KMS-11 (cell line): Measurements from ENCODE around the gene MYO3A.
A peak's percentile ranks its signal among the peaks of the same experiment; 100 is the strongest.
"Not testable (repeated sequence)": the region's sequence is repeated elsewhere in the genome, so short reads cannot be mapped to it uniquely, and the experiment has no call there.

Experiments
- H2AFZ ChIP-seq: fragments of 200-600 bp; sonication (generic); 2 replicates; pipeline ENCODE4 v1.6.1; 2016; ENCODE audit warnings: antibody characterized with exemption, mixed run types, low read depth
- H3K27ac ChIP-seq: fragments of 200-600 bp; sonication (generic); 2 replicates; pipeline ENCODE4 v1.6.1; 2016; ENCODE audit warnings: mild to moderate bottlenecking, mixed run types
- H3K27me3 ChIP-seq: fragments of 200-600 bp; sonication (generic); 2 replicates; pipeline ENCODE4 v1.6.1; 2017; ENCODE audit warnings: mild to moderate bottlenecking, low read depth, mixed run types, moderate library complexity; ENCODE audit not compliant: insufficient read depth
- H3K36me3 ChIP-seq: fragments of 200-600 bp; sonication (generic); 2 replicates; pipeline ENCODE4 v1.6.1; 2017; ENCODE audit warnings: mild to moderate bottlenecking, mixed run types; ENCODE audit not compliant: insufficient read depth
- H3K4me1 ChIP-seq: fragments of 200-600 bp; sonication (generic); 2 replicates; pipeline ENCODE4 v1.6.1; 2016; ENCODE audit warnings: mild to moderate bottlenecking, low read depth, mixed run types; ENCODE audit not compliant: poor library complexity, severe bottlenecking
- H3K4me2 ChIP-seq: fragments of 200-600 bp; sonication (generic); 2 replicates; pipeline ENCODE4 v1.7.0; 2016; ENCODE audit warnings: mild to moderate bottlenecking, mixed run types
- H3K4me3 ChIP-seq: fragments of 200-600 bp; sonication (generic); IDR thresholded peaks from 2 replicates; pipeline ENCODE4 v1.6.1; 2017; ENCODE audit warnings: low read depth, low read length, mixed read lengths; ENCODE audit not compliant: insufficient read depth
- H3K79me2 ChIP-seq: fragments of 200-600 bp; sonication (generic); 2 replicates; pipeline ENCODE4 v1.6.1; 2016; ENCODE audit warnings: low read depth, mixed run types; ENCODE audit not compliant: insufficient read depth
- H3K9ac ChIP-seq: fragments of 200-600 bp; sonication (generic); 2 replicates; pipeline ENCODE4 v1.6.1; 2016; ENCODE audit warnings: mild to moderate bottlenecking, mixed run types
- H4K20me1 ChIP-seq: fragments of 200-600 bp; sonication (generic); 2 replicates; pipeline ENCODE4 v1.6.1; 2016; ENCODE audit warnings: mild to moderate bottlenecking, mixed run types; ENCODE audit not compliant: insufficient read depth
- TF ChIP-seq, protein P1 (sequence below): fragments of 200-600 bp; sonication (generic); conservative IDR thresholded peaks from 2 replicates; pipeline ENCODE4 v1.6.1; 2017; ENCODE audit warnings: low read depth, mild to moderate bottlenecking, antibody characterized with exemption, low read length, moderate library complexity, mixed read lengths

MYO3A gene

DNA sequence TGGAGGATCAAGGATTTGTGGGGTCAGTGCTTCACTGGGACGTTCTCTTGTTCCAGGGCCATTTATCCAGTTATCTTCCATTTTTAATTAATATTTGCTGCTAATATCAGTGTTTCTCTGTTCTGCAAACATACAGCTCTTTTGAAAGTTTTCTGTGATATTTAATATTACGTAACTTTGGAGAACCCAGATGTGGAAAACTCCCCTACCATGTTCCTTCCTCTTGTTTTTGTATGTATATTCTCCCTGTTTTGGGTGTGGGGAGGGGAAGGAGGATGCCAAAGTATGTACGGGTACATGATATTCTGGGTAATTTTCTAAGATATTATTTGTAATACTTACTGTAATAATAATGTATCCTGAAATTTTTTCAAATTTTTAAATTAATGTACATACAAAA lies 55.9 kb downstream of the MYO3A start:
- Histone ChIP-seq H3K4me3 (no peak overlapping the region), H3K79me2 (no peaks in the 10 kb centered on the region), H3K4me1 (no peaks in the 10 kb centered on the region), H3K27me3 (no peaks in the 10 kb centered on the region), H3K36me3 (no peaks in the 10 kb centered on the region), H3K9ac (no peak overlapping the region), H2AFZ (no peak overlapping the region), H3K27ac (no peak overlapping the region), H4K20me1 (no peaks in the 10 kb centered on the region), H3K4me2 (no peak overlapping the region)
- TF ChIP-seq, protein P1, sequence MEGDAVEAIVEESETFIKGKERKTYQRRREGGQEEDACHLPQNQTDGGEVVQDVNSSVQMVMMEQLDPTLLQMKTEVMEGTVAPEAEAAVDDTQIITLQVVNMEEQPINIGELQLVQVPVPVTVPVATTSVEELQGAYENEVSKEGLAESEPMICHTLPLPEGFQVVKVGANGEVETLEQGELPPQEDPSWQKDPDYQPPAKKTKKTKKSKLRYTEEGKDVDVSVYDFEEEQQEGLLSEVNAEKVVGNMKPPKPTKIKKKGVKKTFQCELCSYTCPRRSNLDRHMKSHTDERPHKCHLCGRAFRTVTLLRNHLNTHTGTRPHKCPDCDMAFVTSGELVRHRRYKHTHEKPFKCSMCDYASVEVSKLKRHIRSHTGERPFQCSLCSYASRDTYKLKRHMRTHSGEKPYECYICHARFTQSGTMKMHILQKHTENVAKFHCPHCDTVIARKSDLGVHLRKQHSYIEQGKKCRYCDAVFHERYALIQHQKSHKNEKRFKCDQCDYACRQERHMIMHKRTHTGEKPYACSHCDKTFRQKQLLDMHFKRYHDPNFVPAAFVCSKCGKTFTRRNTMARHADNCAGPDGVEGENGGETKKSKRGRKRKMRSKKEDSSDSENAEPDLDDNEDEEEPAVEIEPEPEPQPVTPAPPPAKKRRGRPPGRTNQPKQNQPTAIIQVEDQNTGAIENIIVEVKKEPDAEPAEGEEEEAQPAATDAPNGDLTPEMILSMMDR = no peak

DNA sequence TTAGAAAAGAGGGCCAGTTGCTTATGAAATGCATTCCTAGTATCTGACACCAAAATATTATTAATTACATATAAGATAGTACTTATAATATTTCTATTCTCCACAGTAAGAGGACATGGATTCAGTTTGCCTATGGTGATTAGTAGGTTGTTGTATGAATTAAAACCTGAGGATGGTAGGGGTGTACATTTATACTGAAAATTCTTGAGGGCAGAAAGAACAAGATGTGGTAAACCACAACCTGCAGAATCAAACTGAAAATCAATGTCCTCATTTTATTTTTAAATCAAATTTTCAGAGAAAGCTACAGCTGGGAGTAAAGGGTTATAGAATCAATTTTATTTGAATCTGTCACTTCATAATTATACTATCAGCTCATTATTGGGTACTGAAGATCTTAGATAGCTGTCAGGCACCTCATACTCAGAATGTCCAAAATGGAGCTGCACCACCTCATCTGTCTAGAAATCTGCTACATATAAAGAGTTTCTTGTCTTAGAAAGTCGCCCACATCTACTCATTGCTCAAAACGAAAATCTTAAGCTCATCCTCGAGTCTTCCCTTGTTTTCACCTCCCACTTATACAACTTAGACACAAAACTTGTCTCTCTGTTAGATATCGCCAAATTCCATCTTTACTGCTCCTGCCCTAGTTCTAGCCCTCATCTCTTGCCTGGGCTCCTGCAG lies 65.4 kb downstream of the MYO3A start:
- H2AFZ ChIP-seq = no peak overlapping the region
- H3K4me2 ChIP-seq = peak overlapping the region; percentile 53
- H3K36me3 ChIP-seq = no peaks in the 10 kb centered on the region
- H3K4me3 ChIP-seq = no peak overlapping the region
- H3K4me1 ChIP-seq = peaks cover 26% of the 10 kb centered on the region
- TF ChIP-seq, protein P1 = no peak
- no peak overlapping the region for H3K9ac ChIP-seq
- no peaks in the 10 kb centered on the region for H3K27me3 ChIP-seq
- no peak overlapping the region for H3K27ac ChIP-seq
- no peaks in the 10 kb centered on the region for H3K79me2 ChIP-seq
- no peaks in the 10 kb centered on the region for H4K20me1 ChIP-seq

DNA sequence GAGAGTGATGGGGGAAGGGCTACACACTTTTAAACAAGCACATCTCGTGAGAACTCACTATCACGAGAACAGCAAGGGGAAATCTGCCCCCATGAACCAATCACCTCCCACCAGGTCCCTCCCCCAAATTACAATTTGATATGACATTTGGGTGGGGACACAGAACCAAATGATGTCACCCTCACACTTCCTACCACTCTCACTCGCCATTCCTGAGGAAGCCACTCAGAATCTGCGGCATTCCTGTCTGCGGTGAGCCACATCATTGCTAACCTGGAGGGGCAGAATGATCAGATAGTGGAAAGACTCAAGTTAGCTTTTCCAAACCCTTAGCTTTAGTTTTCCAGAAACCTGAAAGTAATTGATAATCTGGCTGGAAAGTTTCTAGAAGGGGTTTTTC lies 66.9 kb downstream of the MYO3A start:
- H3K4me2 ChIP-seq = no peak overlapping the region
- H3K27ac ChIP-seq = no peak overlapping the region
- no peaks in the 10 kb centered on the region for H3K79me2 ChIP-seq
- TF ChIP-seq, protein P1 = no peak
- no peak overlapping the region for H3K4me3 ChIP-seq
- no peak overlapping the region for H2AFZ ChIP-seq
- H3K9ac ChIP-seq = no peak overlapping the region
- H4K20me1 ChIP-seq = no peaks in the 10 kb centered on the region
- H3K36me3 ChIP-seq = no peaks in the 10 kb centered on the region
- H3K27me3 ChIP-seq = no peaks in the 10 kb centered on the region
- H3K4me1 ChIP-seq = peaks cover 26% of the 10 kb centered on the region

DNA sequence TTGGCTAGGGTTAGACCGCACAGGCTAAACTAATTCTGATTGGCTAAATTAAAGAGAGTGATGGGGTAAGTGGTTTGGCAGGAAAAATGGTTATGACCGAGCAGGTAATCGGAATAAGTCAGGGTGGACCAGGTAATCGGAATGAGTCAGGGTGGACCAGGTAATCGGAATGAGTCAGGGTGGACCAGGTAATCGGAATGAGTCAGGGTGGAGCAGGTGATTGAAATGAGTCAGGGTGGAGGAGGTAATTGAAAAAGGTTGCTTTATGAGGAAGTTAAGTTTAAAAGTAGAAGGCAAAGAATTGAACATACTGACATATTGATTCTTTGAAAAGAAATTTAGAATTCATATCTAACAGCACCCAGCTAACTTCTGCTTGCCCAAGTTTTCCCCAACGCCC lies 68.4 kb downstream of the MYO3A start:
- not testable (repeated sequence) for H3K27ac ChIP-seq, H3K9ac ChIP-seq, H3K4me2 ChIP-seq, H3K27me3 ChIP-seq, H3K36me3 ChIP-seq, H3K79me2 ChIP-seq, H3K4me3 ChIP-seq, H2AFZ ChIP-seq, H4K20me1 ChIP-seq
- H3K4me1 ChIP-seq = peaks cover 24% of the 10 kb centered on the region

DNA sequence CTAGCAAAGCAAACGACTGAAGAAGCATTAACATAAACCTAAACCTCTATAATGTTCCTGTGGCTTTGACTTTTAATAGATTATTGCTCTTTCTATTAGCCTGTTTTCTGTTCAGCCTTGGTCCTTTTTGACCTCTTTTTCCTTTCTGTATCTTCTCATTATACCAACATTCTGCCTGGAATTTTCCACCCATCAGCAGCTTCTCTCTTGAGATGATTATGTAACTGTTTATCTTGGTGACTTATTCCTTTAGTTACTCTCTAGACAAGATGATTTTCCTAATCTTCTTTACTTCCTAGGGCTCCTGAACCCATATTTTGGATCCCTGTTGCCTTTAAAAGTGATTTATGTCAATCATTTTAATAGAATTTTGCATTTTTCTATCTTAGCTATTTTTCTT lies 81.1 kb downstream of the MYO3A start:
- H2AFZ ChIP-seq = no peak overlapping the region
- TF ChIP-seq, protein P1 = no peak
- no peak overlapping the region for H3K4me2 ChIP-seq
- H4K20me1 ChIP-seq = no peaks in the 10 kb centered on the region
- no peak overlapping the region for H3K27ac ChIP-seq
- H3K4me1 ChIP-seq = no peaks in the 10 kb centered on the region
- no peak overlapping the region for H3K4me3 ChIP-seq
- H3K36me3 ChIP-seq = no peaks in the 10 kb centered on the region
- no peak overlapping the region for H3K9ac ChIP-seq
- no peaks in the 10 kb centered on the region for H3K27me3 ChIP-seq
- H3K79me2 ChIP-seq = no peaks in the 10 kb centered on the region
